SK-MEL-5 (cell line): Measurements from ENCODE around the gene FAM170B. TPM values are rescaled to one million over a fixed set of nuclear protein-coding genes. Genes with fewer than 3 reads are reported as not detected.

ENCODE experiments used
- DNase-seq: peaks from one replicate; pipeline ENCODE4 v3.0.0-alpha.2; 2016; ENCODE audit warnings: low read depth, low spot score
- in situ Hi-C: cut with HindIII; loops from 2 replicates; pipeline ENCODE4 v1.10.0; 2016; ENCODE audit warnings: low sequenced_read_pairs, high pct_unique_total_duplicates, low pct_unique_long_range_greater_than_20kb
- total RNA-seq: library from RNA; depleted of rRNA; stranded (reverse); fragments of >200 nt; shearing (Covaris generic); gene quantifications from 2 replicates; pipeline ENCODE4 v1.2.3, GENCODE V29; 2014

The FAM170B gene
- total RNA-seq, 1 experiment from 2014 or later: not detected

GRCh38 chr10:49158915-49159314 is 25.1 kb upstream of the FAM170B start:
- no peak for DNase-seq
- in situ Hi-C loops: no loop called here

GRCh38 chr10:49158404-49158803 is 24.6 kb upstream of the FAM170B start:
- DNase-seq: no peak
- in situ Hi-C loops: no loop called here

- DNase-seq: no peak
- in situ Hi-C loops: no loop called here
Observed at GRCh38 chr10:49157229-49157628, 23.4 kb upstream of the FAM170B start.

DNA sequence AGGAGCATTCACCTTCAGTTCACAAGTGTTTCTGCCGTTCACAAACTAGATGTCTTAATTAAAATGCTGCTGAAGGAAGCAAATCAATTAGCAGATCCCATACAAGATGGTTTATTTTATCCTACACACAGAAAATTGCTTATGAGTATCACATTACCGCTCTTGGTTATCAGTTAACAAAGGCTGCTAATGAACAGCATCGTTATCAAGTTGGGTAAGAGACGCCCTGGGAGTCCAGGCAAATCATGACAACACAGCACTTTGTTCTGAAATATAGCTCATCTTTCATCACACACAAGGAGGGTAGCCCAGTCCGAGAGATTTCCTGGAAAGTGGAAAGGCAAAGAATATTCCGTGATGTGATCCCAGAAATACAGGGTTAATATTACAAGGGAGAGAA is 20.8 kb upstream of the FAM170B start:
- no peak for DNase-seq
- in situ Hi-C loops: no loop called here

- in situ Hi-C loops: no loop called here
- no peak for DNase-seq
Observed at GRCh38 chr10:49153971-49154370, 20.1 kb upstream of the FAM170B start.

GRCh38 chr10:49153115-49153514 is 19.3 kb upstream of the FAM170B start:
- DNase-seq: no peak
- in situ Hi-C loops: no loop called here

GRCh38 chr10:49152663-49153062 is 18.8 kb upstream of the FAM170B start:
- DNase-seq: no peak
- in situ Hi-C loops: no loop called here

DNA sequence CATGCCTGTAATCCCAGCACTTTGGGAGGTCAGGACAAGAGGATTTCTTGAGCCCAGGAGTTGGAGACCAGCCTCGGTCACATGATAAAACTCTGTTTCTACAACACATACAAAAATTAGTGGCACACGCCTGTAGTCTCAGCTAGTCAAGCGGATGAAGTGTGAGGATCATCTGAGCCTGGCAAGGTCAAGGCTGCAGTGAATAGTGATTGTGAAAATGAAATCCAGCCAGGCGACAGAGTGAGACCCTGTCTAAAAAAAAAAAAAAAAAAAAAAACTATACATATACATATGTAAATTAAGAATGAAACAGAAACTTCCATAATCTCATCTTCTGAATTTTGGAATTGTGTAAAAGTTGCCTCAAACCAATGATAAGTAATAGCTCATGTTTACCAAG is 18.2 kb upstream of the FAM170B start:
- DNase-seq: no peak
- in situ Hi-C loops: no loop called here

DNA sequence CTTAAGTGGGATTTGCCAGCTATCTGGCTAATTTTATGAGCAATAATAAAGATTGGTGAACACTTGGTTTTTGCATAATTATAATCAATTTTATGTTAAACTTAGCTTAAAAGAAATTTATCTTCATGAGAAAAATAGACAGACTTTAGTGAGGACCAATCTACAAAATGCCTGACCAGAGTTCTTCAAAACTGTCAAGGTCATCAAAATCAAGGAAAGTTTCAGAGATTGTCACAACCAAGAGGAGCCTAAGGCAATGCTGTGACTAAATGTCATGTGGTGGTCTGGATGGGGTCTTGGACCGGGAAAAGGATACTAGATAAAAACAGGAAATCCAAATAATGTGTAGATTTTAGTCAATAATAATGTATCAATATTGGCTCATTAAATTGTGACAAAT is 17.7 kb upstream of the FAM170B start:
- DNase-seq: no peak

GRCh38 chr10:49151025-49151445 is 17.2 kb upstream of the FAM170B start:
- DNase-seq: no peak
- in situ Hi-C loops: no loop called here

More for the DNA sequence above, 17.7 kb upstream of the FAM170B start:
- in situ Hi-C loops: no loop called here

DNA sequence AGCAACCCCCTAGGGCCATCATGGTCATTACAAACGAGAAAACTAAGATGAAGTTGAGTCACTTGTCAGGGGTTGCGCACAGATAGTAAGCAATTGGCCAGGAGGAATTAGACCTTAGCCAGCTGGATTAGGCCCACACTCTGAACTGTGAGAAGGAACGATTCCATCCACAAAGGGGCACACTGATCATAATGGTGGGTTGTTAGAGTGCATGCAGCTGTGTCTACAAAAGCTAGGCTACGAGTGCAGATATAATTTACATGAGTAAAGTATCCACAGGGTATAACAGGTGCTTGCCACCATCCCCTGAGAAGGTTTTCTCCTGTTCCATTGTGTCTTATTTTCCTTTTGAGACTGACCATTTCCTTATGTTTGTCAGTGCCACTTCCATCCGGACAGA is 16.6 kb upstream of the FAM170B start:
- in situ Hi-C loops: no loop called here
- DNase-seq: no peak

GRCh38 chr10:49149881-49150280 is 16.1 kb upstream of the FAM170B start:
- DNase-seq: no peak
- in situ Hi-C loops: no loop called here

DNA sequence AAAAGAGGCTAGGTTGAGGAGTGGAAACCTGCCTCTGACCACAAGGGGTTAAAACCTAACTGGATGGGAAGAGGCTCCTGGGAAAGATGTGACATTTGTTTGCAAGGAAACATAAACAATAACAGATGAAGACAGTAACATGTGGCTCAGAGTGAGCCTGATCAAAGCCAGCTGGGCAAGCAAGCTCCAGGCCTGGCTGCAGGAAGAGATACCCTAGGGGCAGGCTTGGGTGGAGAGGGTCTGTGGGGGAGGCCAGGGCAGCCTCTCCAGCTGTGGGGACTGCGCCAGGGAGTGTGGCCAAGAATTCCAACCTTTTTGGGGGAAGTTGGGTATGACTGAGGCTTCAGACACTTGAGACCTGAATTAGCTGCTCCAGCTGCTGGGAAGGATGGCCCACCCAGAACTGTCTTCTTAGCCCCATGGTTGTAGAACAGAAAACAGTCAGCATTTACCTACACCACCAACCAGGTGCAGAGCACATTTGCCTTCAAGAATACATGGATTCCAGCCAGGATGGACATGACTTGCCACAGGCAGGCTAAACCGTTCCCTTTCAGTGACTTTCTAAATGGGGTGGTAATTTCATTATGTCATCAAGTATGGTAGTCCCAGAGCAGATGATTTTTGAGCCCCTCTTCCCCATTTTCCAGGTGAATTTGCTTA is 10.4 kb upstream of the FAM170B start:
- in situ Hi-C loops: no loop called here
- no peak for DNase-seq

DNA sequence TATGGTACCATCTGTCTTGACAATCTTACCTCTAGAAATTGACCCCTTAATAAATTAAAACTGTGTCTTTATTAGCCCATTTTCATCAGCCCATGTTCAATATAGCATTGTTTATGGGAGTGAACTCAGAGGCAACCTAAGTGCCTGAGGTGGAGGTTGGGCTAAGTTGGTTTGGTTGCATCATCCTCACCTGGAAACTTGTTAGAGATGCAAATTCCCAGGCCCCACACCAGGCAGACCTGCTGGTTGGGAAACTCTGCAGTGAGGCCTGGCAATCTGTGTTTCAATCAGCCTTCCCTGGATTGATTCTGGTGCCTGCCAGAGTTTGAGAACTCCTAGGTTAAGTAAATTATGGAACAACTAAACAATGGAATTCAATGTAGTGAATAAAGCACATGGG is 9.4 kb upstream of the FAM170B start:
- in situ Hi-C loops: no loop called here
- DNase-seq: no peak

DNA sequence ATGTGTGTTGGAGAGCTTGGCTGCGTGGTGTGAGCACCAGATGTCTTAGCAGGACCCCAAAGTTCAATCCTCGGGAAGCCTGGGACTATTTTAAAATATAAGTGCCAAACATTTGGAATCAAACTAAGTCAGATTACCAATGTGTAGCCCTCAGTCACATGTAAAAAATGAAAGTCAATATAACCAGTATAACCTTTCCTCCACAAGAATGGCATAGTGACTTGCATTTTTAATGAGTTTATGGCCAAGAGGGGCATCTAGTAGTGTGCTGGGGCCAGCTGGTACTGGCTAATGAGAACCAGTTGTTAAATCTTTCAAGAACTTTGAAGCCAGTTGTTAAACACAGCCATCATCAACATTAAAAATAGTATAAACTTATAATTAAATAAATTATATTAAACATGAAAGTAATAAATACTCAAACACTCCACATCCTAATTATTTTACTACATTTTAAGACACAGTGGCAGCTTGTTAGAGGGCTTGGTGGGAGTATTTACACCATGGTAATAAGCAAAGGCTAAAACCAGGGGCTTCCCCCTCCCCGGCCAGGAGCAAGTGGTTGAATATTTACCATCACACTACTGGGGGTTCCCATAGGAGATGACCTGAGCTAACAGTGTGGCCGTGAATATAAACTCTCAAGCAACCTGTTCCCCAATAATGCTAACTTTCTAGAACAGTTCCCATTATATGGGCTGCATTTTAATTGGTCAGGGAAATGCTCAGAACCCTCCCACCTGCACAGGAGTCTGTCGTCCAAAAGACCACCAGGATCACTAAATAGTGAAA is 7.9 kb upstream of the FAM170B start:
- no peak for DNase-seq
- in situ Hi-C loops: no loop called here

GRCh38 chr10:49140304-49141177 is 6.7 kb upstream of the FAM170B start:
- in situ Hi-C loops: no loop called here
- DNase-seq: no peak

DNA sequence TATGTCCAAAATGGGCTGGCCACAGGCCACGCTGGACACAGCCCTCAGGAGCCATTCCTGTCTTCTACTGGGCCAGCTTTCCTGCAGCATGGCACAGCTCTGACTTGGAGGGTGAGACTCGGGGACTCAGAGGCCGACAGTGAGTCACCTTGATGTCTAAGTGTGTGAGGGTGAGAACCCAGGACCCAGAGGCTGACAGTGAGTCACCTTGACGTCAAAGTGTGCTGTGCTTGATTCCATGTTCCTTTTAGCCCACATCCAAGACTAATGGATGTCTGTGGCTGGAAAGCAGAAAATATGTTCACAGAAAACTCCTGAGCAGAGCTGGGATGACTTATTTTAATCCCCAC is 6.0 kb upstream of the FAM170B start:
- in situ Hi-C loops: no loop called here
- no peak for DNase-seq

- in situ Hi-C loops: no loop called here
- DNase-seq: no peak
Observed at GRCh38 chr10:49139028-49139845, 5.4 kb upstream of the FAM170B start.
